Ammon's horn (tissue), 1 donor: Measurements from ENCODE around the gene ASXL2.
A peak's percentile ranks its signal among the peaks of the same experiment; 100 is the strongest.
"Not testable (repeated sequence)": the region's sequence is repeated elsewhere in the genome, so short reads cannot be mapped to it uniquely, and the experiment has no call there.

Source experiments
- DNase-seq: peaks from one replicate; pipeline ENCODE4 v3.0.0-alpha.2; 2016; ENCODE audit warnings: low spot score

The ASXL2 gene

DNA sequence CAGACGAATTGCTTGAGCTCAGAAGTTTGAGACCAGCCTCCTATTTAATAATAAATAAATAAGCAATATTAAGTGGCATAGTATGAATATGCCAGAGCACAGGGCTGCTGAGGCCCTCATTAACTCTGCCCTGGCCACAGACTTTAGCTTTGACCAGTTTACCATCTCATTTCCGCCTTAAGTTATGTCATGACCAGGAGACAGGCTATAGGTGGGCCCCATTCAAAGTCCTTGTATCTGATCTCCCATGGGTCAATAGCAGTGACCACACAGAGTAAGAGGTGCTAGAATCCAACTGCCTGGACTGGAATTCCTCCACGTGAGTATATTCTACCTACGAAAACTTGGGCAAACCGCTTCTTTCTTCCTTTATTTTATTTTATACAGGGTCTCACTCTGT lies 13.4 kb upstream of the ASXL2 start:
- no peak for DNase-seq

DNA sequence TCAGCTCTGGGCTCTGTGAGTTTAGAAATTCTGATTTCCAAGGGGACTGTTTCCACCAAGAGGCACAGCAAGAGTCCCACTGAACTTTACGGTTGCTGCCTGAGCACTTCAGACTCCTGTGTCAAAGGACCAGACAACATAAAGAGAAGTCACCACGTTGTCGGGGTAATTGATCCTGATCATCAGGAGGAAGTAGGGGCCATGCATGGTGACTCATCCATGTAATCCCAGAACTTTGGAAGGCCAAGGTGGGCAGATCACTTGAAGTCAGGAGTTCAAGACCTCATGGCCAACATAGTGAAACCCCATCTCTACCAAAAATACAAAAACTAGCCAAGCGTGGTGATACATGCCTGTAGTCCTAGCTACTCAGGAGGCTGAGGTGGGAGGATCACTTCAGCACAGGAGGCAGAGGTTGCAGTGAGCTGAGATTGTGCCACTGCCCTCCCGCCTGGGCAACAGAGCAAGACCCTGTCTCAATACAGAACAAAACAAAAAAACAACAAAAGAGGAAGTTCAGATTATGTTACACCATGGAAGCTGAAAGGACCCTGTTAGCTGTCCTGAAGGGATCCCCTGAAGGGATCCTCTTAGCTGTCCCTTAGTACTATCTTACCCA lies 9.4 kb upstream of the ASXL2 start:
- DNase-seq = no peak

DNA sequence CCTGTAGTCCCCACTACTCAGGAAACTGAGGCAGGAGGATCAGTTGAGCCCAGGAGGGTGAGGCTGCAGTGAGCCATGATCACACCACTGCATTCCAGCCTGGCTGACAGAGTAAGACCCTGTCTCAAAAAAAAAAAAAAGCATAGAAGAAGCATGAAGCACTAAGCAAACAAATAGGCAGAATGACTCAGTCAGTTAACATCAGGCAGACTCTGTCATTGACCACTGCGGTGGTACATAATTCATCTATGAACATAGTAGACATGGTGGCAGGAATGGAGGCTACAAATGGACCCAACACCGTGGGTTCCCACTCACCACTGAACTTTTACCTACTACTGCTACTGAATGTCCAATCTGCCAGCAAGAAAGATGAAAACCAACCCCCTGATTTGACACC lies 7.6 kb upstream of the ASXL2 start:
- no peak for DNase-seq

DNA sequence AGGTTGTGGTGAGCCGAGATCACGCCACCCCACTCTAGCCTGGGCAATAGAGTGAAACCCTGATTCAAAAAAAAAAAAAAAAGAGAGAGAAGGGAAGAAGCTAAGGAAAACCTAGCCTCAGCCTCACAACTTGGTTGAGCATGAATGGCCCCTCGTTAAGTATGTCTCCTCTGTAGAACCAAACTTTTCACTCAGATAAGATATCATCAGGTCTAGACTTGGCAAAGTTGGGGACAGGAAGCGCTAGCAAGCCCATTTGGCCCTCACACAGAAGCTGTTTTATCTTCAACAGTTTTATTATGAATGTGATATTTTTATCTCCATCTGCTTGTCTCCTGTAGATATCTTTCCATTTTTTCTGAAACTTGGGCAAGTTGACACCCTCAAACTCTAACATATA lies 3.5 kb upstream of the ASXL2 start:
- no peak for DNase-seq

DNA sequence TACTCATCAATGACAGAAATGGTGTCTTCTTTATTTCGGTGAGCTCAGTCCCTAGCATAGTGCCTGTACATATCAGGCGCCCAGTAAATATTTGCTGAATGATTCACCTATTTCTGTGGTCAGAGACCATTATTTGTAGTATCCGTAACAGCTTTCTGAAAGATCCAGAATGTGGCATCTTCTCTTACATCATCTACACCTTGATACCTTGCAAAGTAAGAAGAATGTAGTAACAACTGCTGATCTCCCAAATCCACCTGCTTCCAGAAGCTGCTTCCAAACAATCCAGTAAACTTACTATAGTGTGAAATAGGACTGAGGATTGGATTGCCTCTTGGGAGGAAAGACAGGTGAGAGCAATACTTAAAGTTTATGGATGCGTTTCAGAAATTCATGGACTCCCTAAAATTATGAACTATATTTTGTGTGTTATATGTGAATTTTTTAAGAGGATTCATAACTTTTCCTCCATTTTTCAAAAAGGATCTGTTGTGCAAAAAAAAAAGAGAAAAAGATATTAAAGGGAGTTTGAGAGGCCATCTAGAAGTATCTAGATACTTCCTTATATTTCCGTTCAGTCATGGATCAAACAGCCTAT lies 945 bp upstream of the ASXL2 start:
- DNase-seq = no peak

DNA sequence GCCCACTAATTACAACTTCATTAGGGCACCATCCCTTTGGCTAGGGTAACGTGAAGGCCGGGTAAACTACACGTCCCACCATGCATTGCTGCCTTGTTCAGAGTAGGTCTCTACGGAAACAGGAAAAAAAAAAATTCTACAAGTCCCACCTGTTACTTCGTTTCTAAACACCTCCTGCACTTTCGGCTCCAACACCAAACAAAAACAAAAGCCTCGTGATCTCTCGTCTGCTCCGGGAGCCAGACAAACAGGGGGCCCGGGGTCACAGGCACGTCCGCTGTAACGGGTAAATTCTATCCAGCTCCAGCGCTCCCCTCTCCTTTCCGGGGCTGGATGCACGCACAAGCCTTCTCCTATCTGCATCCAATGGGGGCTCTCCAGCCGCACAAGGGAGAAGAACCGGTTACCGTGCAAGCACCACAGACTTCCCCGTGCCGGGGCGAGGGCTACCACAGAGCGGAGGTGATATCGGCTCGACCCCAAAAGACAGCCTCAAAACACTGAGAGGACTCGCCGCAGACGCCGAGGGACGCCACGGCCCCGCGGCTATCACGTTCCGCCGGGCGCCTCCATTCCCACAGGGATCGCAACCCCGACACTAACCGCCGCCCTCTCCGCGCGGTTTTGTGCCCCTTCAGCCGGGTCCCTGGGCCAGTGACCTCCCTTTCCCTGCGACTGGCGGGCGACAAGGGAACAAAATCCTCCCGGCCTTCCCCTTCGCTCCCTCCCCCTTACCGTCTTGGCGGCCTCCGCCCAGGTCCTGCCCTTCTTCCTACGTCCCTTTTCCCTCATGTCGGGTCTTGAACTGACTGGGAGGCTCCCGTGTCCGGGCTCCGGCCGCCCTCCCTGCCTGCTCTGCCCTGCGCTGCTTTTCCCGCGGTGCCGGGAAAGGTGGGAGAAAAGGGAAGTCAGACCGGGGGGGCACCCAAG lies 591 bp downstream of the ASXL2 start:
- DNase-seq = peak; percentile 81

DNA sequence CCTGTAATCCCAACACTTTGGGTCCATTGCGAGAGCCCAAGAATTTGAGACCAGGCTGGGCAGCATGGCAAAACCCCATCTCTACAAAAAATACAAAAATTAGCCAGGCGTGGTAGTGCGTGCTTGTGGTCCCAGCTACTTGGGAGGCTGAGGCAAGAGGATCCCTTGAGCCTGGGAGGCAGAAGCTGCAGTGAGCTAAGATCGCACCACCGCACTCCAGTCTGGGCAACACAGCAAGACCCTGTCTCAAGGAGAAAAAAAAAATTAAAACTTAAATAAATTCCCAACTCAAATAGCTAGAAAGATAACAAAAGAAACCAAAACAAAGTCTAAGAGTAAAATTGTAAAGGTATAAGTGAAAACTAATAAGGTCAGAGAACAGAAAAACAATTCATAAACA lies 6.2 kb downstream of the ASXL2 start:
- no peak for DNase-seq

DNA sequence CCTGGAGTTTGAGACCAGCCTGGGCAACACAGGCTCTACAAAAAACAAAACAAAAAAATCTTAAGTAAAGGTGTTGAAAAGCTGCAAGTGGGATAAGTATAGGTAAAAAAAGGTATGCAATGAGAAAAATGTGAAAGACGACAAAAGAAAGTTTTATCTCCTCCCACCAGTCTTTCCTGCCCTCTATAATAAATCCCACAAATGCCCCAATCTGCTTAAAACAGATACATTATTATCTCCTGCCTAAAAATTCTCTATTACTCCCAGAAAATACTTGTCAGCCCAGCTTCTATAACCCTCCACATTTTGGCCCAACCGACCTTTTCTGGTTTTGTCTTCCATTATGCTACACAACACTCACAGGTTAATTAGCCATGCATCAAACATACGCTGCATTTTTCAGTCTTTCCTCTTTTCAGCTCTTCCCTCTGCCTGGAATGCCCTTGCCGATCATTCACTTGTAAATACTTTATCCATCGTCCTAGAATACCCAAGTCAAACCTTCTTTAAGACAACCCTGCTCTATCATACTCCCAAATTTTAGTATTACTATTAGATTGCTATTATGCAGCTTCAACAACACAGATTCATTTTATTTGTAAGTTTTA lies 10.8 kb downstream of the ASXL2 start:
- no peak for DNase-seq

DNA sequence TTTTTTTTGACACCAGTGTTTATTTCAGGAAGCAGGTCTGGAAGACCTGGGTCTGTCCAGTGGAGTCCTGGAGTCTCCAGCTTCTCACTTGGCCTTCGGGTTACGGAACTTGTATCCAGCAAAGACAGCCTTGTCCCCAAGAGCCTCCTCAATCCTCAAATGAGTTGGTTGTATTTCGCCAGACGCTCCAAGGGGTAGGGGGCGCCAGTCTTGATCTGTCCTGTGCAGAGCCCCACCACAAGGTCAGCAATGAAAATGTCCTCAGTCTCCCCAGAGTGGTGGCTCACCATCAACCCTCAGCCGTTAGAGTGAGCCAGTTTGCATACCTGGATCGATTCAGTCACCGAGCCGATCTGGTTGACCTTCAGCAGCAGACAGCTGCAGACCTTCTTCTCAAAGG lies 21.9 kb downstream of the ASXL2 start:
- DNase-seq = no peak

DNA sequence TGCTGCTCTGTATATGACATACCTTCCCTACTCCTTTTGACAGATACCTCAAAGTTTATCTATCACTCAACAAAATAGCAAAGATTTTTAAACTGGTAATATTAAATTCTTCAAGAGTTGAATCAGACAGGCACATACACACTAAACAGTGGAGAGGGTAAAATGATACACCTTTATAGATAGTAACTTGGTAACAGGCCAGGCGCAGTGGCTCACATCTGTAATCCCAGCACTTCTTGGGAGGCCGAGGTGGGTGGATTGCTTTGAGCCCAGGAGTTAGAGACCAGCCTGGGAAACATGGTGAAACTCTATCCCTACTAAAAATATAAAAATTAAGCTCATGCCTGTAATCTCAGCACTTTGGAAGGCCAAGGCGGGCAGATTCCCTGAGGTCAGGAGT lies 23.2 kb downstream of the ASXL2 start:
- no peak for DNase-seq

DNA sequence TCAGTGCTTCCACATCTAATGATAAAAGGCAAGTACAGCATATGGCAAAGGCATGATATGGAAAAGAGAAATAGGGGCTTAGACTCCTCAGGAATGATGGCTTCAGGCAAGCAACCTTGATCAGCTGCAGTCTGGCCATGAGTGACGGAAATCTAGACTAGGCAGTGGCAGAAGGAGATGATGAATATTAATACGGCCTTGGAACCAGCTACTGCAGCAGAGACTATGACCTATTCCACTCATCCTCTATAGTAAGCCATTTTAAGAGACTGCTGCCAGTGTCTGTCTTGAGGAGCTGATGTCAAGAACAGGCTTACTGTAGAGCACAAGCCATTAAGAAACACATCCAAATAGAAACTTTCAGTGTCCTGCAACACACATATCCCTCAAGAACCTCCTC lies 23.7 kb downstream of the ASXL2 start:
- no peak for DNase-seq

DNA sequence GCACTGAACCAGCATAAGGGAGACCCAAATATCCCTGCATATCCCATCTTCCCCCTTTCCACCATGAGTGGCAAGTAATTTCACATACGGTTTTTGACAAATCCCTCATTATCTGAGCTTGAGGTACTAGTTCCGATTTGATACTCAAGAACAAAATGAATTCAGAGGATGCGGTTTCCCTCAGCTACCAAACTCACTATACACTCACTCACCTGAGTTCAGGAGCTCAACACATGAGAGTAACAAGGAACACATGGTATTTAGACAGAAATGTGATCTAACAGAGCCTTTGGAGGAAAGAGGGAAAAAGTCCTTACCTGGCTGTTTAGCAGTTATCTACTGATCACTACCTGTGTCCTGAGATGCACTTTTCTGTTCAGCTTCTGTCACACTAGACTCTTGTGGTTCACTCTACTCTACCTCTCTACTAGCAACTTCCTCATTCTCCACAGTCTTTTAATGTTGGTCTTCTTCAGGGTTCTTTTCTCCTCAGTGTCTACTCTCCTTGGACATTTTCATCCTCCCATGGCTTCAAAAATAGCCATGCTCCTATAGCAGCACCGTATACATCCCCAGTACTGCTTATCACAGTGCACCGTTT lies 25.1 kb downstream of the ASXL2 start:
- DNase-seq = no peak

DNA sequence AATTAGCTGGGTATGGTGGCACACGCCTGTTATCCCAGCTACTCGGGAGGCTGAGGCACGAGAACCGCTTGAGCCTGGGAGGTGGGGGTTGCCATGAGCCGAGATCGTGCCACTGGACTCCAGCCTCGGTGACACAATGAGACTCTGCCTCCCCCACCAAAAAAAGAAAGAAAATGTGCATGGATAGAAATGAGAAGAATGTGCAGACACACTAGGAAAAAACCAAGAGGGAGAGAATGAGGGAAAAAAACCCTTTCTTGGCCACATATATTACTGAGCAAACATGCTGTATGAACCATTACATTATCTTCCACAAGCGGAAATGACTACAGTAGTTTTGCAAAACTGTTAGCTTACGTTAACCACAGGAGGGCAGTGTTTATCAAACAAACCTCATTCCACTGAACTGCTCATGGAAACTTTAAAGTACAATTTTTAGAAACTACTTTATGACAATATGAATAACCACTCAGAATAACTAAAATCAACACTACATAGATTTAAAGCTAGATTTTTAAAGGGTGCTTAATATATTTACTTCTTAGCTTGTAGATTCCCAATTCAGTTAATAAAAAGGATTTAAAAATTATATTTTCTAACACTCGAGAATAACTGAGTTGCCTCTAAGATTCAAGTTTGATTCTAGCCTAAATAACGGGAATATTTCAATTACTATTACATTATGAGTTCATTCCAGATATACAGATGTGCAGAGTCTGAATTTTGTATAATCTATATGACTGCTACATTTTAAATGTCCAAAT lies 26.4 kb downstream of the ASXL2 start:
- DNase-seq = peak; percentile 78

DNA sequence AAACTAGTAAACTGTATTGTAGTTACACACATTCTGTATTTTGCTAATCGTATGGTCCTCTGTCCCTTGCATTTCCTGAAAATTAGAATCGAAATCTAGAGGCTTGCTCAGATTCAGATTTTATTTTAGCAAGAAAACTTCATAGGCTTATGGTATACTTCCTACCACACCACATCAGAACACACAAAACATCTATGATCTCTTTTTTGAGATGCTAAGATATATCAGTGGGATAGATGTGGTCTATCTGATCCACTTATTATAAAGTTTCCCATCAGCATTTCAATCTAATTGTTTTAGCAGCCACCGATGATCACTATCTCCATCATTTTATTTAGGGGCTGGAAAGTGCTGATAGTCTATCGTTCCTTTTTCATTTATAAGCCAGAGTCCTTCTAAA lies 27.9 kb downstream of the ASXL2 start:
- not testable (repeated sequence) for DNase-seq

DNA sequence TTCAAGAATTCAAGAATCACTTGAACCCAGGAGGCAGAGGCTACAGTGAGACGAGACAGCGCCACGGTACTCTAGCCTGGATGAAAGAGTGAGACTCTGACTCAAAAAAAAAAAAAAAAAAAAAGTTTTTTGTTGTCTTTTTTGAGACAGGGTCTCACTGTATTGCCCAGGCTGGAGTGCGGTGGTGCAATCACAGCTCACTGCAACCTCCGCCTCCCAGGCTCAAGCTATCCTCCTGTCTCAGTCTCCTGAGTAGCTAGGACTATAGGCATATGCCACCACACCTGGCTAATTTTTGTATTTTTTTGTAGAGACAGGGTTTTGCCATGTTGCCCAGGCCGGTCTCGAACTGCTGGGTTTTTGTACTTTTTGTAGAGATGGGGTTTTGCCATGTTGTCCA lies 28.9 kb downstream of the ASXL2 start:
- not testable (repeated sequence) for DNase-seq

DNA sequence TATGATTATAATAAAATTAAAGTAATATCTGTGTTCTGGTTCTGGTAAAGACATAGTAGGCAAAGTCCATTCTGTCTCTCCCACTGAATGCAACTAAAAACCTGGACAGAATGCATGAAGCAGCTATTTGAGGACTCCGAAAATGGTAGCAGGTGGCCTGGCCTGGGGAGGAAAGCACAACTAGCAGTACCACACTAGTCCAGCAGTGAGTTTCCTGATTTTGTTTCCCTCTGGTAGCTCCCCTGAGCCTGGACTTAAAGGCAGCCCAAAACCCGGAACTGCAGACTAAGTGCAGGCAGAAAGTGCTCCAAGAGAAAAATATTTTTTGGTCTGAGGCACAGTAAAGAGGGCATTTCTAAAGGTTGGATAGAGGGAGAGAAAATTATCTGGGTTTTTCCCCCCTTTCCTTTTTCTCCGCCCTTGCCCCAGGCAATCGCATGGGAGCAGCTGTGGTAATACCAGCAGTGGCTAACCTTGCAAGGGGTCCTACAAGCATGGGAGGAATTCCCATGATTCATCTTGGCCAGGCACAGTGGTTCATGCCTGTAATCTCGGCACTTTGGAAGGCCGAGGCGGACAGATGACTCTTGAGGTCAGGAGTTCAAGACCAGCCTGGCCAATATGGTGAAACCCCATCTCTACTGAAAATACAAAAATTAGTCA lies 32.3 kb downstream of the ASXL2 start:
- DNase-seq = no peak

DNA sequence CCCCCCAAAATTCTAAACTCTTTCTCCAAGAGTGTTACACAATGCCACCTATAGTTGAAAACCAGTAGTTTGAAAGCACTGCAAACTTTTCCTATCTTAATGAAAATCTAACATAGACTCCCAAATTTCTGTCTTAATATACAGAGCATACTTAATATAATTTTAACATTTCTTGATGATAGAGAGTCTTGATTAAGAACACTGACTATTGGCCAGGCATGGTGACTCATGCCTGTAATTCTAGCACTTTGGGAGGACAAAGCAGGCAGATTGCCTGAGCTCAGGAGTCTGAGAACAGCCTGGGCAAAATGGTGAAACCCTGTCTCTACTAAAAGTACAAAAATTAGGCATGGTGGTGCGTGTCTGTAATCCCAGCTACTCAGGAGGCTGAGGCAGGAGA lies 34.2 kb downstream of the ASXL2 start:
- no peak for DNase-seq

DNA sequence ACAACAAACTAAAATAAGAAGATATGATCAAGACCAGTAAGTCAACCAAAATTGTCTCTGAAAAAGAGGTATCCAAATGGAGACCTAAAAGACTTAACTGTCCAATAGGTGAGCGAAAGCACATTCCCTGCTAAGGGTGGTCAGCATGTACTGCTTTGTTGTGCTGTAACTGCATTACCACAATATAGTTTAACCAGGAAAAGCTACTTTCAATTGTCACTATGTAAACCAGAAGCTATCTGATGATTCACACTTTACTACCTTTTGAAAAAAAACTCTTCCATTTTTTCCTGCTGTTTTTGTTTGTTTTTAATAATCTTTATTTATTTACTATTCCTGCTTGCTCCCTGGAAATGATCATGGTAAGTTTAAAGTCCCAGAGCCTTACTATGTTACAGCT lies 36.1 kb downstream of the ASXL2 start:
- no peak for DNase-seq

DNA sequence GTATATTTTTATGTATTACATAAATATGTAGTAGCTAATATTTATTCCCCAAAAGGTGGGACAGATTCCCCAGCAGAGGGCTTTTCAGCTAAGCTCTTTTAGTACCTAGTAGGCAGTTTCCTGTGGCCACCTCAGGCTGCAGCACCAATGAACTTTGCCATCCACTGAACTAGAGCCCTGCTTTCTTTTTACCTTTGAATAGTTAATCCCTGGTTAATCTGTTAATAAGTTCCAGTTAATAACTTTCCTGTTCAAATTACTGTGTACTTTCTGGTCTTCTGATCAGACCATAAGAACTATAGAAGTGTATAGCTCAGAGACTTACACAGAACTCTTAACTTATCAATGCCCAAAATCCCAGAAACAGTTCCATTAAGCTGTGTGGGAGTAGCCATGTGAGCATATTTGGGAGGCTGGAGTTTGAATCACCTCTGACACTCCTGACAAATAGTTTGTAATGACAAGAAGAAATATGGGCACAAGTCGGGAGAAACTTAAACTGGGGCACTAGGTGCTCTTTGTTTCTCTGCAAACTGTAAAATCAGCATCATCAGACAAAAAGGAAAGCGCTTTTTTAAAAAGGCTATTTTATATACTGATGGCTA lies 40.0 kb downstream of the ASXL2 start:
- no peak for DNase-seq

DNA sequence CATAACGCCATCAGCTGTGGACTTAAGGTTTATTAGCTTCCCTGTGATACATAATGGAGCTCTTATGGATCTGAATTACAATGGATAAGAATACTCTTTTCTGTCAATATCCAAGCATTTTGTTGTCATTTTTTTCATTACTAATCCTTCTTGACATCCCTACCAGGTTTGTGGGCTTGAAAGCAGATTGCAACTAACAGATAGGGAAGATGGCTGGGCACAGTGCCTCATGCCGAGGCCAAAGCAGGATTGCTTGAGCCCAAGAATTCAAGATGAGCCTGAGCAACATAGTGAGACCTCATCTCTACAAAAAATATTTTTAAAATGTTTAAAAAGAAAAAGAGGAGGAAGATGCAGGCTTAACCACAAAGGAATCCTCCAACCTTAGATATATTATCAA lies 42.4 kb downstream of the ASXL2 start:
- peak; percentile 36 for DNase-seq

DNA sequence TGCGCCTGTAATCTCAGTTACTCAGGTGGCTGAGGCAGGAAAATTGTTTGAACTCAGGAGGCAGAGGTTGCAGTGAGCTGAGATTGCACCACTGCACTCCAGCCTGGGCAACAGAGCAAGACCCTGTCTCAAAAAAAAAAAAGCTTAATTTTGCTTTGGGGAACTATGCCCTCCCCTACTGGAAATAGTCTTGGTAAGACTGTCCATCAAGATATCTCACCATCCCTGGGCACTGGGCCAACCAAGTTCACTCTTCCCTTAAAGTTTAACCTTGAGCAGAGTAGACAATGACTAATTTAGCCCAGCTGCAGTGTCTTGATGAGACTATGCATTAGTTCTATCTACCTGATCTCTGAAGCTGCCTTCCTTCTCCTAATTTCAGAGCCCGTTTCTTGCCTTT lies 44.7 kb downstream of the ASXL2 start:
- DNase-seq = no peak
